GM20431 (cell line): ENCODE measurements around the gene CPT1C.

Source experiments
- in situ Hi-C: fragments of 300-500 bp; cut with MseI, MboI; formaldehyde crosslinking; loops from one replicate; pipeline ENCODE4 v1.15.0; 2020; ENCODE audit warnings: low sequenced_read_pairs; ENCODE audit not compliant: unreplicated experiment

CPT1C gene

GRCh38 chr19:49679771-49680413 lies 11.0 kb upstream of the CPT1C start:
- in situ Hi-C loops, result no loop called here

DNA sequence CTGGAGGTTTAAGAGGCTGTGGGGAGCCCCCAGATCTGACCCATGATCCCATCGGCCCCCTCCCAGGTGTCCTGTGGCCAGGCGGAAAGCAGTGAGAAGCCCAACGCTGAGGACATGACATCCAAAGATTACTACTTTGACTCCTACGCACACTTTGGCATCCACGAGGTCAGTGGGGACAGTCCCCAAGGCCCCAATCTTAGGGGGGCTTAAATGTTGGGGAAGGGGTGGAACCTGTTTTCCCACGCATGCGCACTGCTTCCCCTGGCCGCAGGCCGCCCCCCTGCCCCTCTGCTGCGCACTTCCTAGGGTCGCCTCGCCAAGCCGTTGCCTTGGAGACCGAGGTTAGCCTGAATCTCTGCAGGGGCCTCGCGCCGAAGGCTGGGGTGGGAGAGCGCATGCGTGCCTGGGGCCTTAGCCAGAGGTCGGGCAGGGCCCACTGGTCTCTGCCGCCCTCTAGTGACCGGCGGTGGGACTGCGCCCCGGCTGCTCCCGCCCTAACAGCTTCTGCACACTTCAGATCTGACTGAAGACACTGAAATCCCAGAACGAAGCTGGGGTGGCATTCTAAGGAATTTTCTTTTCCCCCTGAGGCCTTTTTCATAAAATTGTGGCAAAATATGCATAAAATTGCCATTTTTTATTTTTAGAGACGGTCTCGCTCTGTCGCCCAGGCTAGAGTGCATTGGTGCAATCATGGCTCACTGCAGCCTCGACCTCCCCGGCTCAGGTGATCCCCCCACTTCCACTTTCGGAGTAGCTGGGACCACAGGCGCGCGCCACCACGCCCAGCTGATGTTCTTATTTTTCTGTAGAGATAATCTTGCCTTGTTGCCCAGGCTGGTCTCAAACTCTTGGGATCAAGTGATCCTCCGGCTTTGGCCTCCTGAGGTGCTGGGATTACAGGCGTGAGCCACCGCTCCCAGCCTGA lies 10.2 kb upstream of the CPT1C start:
- in situ Hi-C loops, result no loop called here

GRCh38 chr19:49681830-49682229 lies 9.1 kb upstream of the CPT1C start:
- in situ Hi-C loops, result no loop called here

DNA sequence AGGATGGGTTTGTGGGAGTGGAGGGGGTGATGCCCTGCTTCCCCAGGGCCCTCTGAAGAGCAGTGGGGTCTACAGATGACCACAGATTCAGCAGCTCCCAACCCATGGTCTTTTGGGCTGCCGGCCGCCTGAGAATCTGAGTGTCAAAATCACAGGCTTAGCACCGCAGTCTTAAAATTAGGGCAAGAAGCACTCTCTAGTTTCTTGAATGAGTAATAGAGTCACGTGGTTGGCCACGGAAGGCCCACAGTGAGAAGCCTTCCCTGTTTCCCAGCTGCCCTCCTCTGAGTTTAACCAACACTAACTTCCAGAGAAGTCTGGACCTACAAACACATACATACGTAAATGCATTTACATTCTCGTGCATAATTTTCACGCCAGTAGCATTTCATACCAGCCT lies 8.6 kb upstream of the CPT1C start:
- in situ Hi-C loops, result no loop called here

GRCh38 chr19:49683814-49684250 lies 7.1 kb upstream of the CPT1C start:
- in situ Hi-C loops, result no loop called here

- in situ Hi-C loops, result no loop called here
These were observed 6.5 kb upstream of the CPT1C start for GRCh38 chr19:49684251-49684982.

DNA sequence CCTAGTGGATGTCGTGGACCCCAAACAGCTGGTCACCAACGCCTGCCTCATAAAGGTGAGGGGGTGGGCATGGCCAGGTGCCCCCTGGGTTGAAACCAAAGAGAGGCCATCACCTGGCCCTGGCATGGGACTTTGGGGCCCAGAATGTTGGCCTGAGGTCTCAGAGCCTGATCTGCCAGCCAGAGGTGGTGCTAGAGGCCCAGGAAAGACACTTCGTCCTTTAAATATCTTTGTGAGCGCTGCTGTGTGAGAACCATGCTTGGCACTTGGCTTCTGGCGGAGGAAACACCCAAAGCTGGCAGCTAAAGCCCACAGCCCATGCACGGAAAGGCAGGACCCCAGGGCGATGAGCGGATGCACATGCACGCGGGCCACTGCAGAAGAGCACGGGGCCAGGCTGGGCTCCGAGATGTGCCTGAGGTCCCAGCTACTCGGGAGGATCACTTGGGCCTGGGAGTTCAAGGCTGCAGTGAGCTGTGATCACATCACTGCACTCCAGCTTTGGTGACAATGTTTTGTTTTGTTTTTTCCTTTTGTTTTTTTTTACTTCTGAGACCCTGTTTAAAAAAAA lies 5.8 kb upstream of the CPT1C start:
- in situ Hi-C loops, result no loop called here

GRCh38 chr19:49685845-49686332 lies 5.0 kb upstream of the CPT1C start:
- in situ Hi-C loops, result no loop called here

DNA sequence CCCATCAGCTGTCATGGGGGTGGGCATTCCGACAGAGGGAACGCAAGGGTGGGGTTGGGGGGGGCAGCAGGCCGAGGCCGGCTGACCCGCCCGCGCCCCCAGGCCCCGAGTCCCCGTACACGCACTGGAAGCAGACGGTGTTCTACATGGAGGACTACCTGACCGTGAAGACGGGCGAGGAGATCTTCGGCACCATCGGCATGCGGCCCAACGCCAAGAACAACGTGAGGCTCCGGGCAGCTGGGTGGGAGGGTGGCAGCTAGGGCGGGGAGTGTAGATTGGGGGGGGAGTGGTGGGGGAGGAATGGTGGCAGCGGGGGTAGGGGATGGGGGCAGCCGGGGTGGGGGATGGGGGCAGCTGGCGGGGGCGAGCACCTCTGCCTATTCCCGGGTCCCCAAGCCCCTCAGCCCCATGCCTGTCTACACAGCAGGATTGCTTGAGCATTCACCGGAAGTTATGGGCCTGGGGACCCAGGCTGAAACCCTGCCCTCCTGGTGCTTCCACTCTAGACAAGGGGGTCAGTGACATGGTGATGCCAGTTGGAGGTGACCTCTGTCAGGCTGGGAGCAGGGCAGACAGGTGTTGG lies 4.3 kb upstream of the CPT1C start:
- in situ Hi-C loops, result no loop called here

DNA sequence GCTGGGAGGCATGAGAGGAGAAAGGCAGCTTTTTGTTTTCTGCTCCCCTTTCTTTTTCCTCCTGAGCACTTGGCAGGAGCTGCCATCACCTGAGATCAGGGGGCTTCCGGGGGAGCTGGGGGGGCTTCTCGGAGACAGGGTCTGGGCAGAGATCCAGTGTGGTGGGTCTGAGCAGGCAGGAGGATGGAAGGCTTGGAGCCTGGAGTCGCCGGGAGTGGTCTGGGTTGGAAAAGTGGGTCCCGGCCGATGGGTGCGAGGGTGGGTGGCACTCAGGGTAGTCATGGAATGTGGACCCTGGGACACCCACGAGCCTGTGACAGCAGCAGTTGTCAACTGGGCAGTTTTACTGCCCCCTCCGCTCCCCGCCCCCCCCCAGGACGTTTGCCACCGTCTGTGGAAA lies 3.8 kb upstream of the CPT1C start:
- in situ Hi-C loops, result no loop called here

DNA sequence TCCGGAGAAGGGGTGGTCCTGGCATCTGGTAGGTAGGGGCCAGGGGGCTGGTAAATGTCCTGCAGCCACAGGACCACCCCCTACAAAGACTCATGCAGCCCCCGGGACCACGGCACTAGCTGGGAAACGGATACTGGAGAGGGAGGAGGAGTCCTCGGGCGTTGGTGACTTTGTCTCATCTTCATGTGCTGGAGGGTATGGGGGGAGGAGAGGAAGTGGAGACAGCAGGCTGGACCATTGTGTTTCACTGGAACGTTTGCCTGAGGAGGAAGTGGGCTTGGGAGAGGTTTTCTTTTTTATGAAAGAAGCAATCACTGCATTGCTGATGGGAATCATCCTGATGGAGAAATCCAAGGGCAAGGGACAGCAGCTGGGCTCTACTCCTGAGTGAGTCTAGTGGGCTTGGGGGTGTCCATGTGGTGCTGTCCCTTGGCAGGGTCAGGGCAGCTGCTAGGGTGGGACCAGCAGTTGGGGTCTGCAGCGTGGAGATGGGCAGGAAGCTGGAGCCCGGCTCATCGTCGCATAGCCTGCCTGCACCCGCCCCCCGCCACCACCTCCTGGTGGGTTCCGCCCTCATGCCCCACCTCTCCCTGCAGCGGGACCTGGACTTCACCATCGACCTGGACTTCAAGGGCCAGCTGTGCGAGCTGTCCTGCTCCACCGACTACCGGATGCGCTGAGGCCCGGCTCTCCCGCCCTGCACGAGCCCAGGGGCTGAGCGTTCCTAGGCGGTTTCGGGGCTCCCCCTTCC lies 3.2 kb upstream of the CPT1C start:
- in situ Hi-C loops, result no loop called here

GRCh38 chr19:49688531-49689132 lies 2.3 kb upstream of the CPT1C start:
- in situ Hi-C loops, result no loop called here

GRCh38 chr19:49689133-49690078 lies 1.5 kb upstream of the CPT1C start, which contains the start of gene ADM5:
TSS of gene ADM5 (plus strand) at chr19:49689594. CDS start at chr19:49689838, 244 bp downstream.
- in situ Hi-C loops, result no loop called here

GRCh38 chr19:49690079-49690655 lies 749 bp upstream of the CPT1C start:
- in situ Hi-C loops, result no loop called here

DNA sequence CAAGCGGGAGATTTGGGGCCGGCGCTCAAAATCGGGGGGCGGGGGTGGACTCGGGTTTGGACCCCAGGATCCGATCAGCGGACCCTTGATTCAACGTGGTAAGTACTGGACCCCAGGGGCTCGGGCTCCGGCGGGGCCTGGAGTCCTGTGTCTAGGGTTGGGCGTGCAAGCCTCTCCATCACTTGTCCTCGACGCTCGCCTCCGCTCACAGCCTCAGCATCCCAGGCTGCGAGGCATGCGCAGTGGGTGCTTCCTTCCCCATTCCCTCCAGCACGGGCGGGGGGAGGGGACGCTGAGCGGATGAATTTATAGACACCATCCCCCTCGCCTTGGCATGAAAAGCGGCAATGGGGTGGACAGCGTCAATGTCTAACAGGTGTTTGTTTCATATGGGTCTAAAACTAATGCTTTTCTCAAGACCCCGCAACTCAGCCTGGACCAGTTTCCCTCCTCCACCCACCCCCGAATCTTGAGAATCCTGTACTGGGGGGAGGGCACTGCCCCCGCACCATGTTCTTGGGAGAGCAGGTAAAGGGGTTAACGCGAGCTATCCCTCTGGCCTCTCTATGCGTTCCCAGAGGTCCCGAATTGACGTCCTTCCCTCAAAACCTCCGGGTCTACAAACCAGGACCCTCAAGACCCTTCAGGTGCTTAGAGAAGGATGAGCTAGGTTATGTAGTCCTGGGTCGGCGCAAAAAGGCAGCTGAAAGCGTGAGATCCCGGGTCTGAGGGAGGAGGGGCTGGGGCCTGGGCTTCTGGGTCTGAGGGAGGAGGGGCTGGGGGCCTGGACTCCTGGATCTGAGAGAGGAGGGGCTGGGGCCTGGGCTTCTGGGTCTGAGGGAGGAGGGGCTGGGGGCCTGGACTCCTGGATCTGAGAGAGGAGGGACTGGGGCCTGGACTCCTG lies 579 bp downstream of the CPT1C start:
- in situ Hi-C loops, result no loop called here

- in situ Hi-C loops, result no loop called here
These were observed 1.2 kb downstream of the CPT1C start for GRCh38 chr19:49692147-49692506.
